Loucy (cell line): ENCODE measurements around the gene SPPL3.

Source experiments
- H2AFZ ChIP-seq: fragments of 200-600 bp; sonication (generic); 2 replicates; pipeline ENCODE4 v1.6.0; 2016; ENCODE audit warnings: antibody characterized with exemption, mild to moderate bottlenecking, low read length, moderate library complexity
- H3F3A ChIP-seq: fragments of 200-600 bp; 2 replicates; pipeline ENCODE4 v1.6.0; 2016; ENCODE audit warnings: antibody characterized with exemption, low read depth, mild to moderate bottlenecking
- H3K27me3 ChIP-seq: fragments of 200-600 bp; sonication (generic); 2 replicates; pipeline ENCODE4 v1.6.1; 2014; ENCODE audit warnings: low read length, mild to moderate bottlenecking; ENCODE audit not compliant: insufficient read depth, poor library complexity, severe bottlenecking
- H3K36me3 ChIP-seq: fragments of 200-600 bp; sonication (generic); 2 replicates; pipeline ENCODE4 v1.6.1; 2016; ENCODE audit warnings: low read length; ENCODE audit not compliant: insufficient read depth
- H3K4me1 ChIP-seq: fragments of 200-600 bp; sonication (generic); 2 replicates; pipeline ENCODE4 v1.5.1; 2014; ENCODE audit warnings: low read length, mild to moderate bottlenecking; ENCODE audit not compliant: insufficient read depth, poor library complexity, severe bottlenecking
- H3K4me2 ChIP-seq: fragments of 200-600 bp; sonication (generic); 2 replicates; pipeline ENCODE4 v1.6.0; 2014; ENCODE audit warnings: antibody characterized with exemption, low read length, low read depth, mild to moderate bottlenecking; ENCODE audit not compliant: poor library complexity, severe bottlenecking
- H3K4me3 ChIP-seq: fragments of 200-600 bp; sonication (generic); 2 replicates; pipeline ENCODE4 v1.5.1; 2014; ENCODE audit warnings: low read length, mild to moderate bottlenecking, mixed read lengths; ENCODE audit not compliant: poor library complexity, severe bottlenecking
- H3K79me2 ChIP-seq: fragments of 200-600 bp; sonication (generic); 2 replicates; pipeline ENCODE4 v1.6.1; 2014; ENCODE audit warnings: low read length; ENCODE audit not compliant: insufficient read depth
- H3K9ac ChIP-seq: fragments of 200-600 bp; sonication (generic); 2 replicates; pipeline ENCODE4 v1.6.0; 2014; ENCODE audit warnings: mild to moderate bottlenecking, low read depth, low read length, moderate library complexity; ENCODE audit not compliant: poor library complexity, severe bottlenecking
- H3K9me2 ChIP-seq: fragments of 200-600 bp; sonication (generic); replicated peaks from 2 replicates; pipeline ENCODE4 v1.6.1; 2016; ENCODE audit warnings: low read depth, low read length, mixed read lengths
- H3K9me3 ChIP-seq: fragments of 200-600 bp; sonication (generic); 2 replicates; pipeline ENCODE4 v1.6.1; 2014; ENCODE audit warnings: mild to moderate bottlenecking, antibody characterized with exemption, low read length, low read depth; ENCODE audit not compliant: insufficient read depth
- H4K20me1 ChIP-seq: fragments of 200-600 bp; sonication (generic); 2 replicates; pipeline ENCODE4 v1.6.0; 2014; ENCODE audit warnings: antibody characterized with exemption, low read length, mild to moderate bottlenecking; ENCODE audit not compliant: insufficient read depth, poor library complexity, severe bottlenecking
- CTCF ChIP-seq: fragments of 200-600 bp; sonication (generic); conservative IDR thresholded peaks from 2 replicates; pipeline ENCODE4 v1.5.1; 2014; ENCODE audit warnings: mild to moderate bottlenecking, antibody characterized with exemption, low read length
- EZH2phosphoT487 ChIP-seq: fragments of 200-600 bp; IDR thresholded peaks from 2 replicates; pipeline ENCODE4 v1.6.1; 2018; ENCODE audit warnings: antibody characterized with exemption, mild to moderate bottlenecking, moderate library complexity, borderline replicate concordance

Gene SPPL3

GRCh38 chr12:120751389-120751788, 152.8 kb downstream of the SPPL3 start:
- Histone ChIP-seq H4K20me1 (no peaks in the 10 kb centered on the region), H3K4me1 (no peaks in the 10 kb centered on the region), H3K27me3 (no peaks in the 10 kb centered on the region), H3K9me3 (no peaks in the 10 kb centered on the region), H2AFZ (no peak overlapping the region), H3K9ac (no peak overlapping the region), H3F3A (no peaks in the 10 kb centered on the region), H3K36me3 (no peaks in the 10 kb centered on the region), H3K79me2 (no peaks in the 10 kb centered on the region), H3K9me2 (no peaks in the 10 kb centered on the region), H3K4me2 (no peak overlapping the region), H3K4me3 (no peak overlapping the region)
- TF ChIP-seq EZH2phosphoT487 (no peak), CTCF (no peak)

- Histone ChIP-seq H3K4me1 (no peaks in the 10 kb centered on the region), H3K36me3 (no peaks in the 10 kb centered on the region), H3F3A (no peaks in the 10 kb centered on the region)
Measured at GRCh38 chr12:120750806-120751205, 153.4 kb downstream of the SPPL3 start.

DNA sequence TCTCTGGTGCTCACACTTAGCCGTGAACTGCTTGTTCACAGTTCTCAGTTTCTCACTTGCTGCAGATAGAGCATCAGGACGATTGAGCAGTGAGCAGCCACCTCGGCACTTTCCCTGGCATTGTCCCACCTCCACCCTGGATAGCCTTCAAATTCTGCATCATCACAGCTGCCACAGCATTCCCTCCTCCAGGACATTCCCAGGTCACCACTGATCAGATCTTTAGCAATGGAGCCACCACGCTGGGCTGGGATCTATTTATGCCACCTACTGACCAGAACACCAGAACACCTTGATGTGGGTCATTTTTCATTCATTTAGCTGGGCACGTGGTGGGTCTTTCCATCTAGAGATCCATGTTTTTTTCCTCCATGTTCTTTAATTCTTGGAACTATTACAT, 154.9 kb downstream of the SPPL3 start:
- Histone ChIP-seq H3K4me3 (no peak overlapping the region), H4K20me1 (no peaks in the 10 kb centered on the region)

More at GRCh38 chr12:120750806-120751205, 153.4 kb downstream of the SPPL3 start:
- no peak for TF ChIP-seq EZH2phosphoT487
- TF ChIP-seq CTCF, result peak; percentile 34
- Histone ChIP-seq H3K27me3 (no peaks in the 10 kb centered on the region), H3K4me2 (no peak overlapping the region), H2AFZ (no peak overlapping the region), H3K9ac (no peak overlapping the region), H3K79me2 (no peaks in the 10 kb centered on the region), H3K9me2 (no peaks in the 10 kb centered on the region), H3K4me3 (no peak overlapping the region), H3K9me3 (no peaks in the 10 kb centered on the region), H4K20me1 (no peaks in the 10 kb centered on the region)

GRCh38 chr12:120748242-120748641, 155.9 kb downstream of the SPPL3 start:
- Histone ChIP-seq H3K9me2 (no peaks in the 10 kb centered on the region), H3K4me3 (no peak overlapping the region), H3K4me2 (no peak overlapping the region), H3K4me1 (no peaks in the 10 kb centered on the region), H4K20me1 (no peaks in the 10 kb centered on the region), H3K27me3 (no peaks in the 10 kb centered on the region), H3K9me3 (no peaks in the 10 kb centered on the region), H3F3A (no peaks in the 10 kb centered on the region), H3K36me3 (no peaks in the 10 kb centered on the region), H3K9ac (no peak overlapping the region), H2AFZ (no peak overlapping the region), H3K79me2 (no peaks in the 10 kb centered on the region)
- TF ChIP-seq CTCF (no peak), EZH2phosphoT487 (no peak)

More for the DNA sequence above, 154.9 kb downstream of the SPPL3 start:
- Histone ChIP-seq H3K9me2 (no peaks in the 10 kb centered on the region), H3K4me2 (no peak overlapping the region), H3K9me3 (no peaks in the 10 kb centered on the region), H3K36me3 (no peaks in the 10 kb centered on the region), H3K4me1 (no peaks in the 10 kb centered on the region), H3F3A (no peaks in the 10 kb centered on the region), H3K27me3 (no peaks in the 10 kb centered on the region), H2AFZ (no peak overlapping the region), H3K79me2 (no peaks in the 10 kb centered on the region), H3K9ac (no peak overlapping the region)
- no peak for TF ChIP-seq EZH2phosphoT487
